ENCODE results near the gene HSD17B12. TPM values are rescaled to one million over a fixed set of nuclear protein-coding genes. Genes with fewer than 3 reads are reported as not detected.

The HSD17B12 gene
- total RNA-seq, 2 donors from 2014 or later, result 18.5 to 19.1 TPM

- no peak overlapping the region for H3K27ac Mint-ChIP-seq
- peaks cover 10% of the 10 kb centered on the region for H3K36me3 Mint-ChIP-seq (ENCODE audit: low read depth)
Measured at GRCh38 chr11:43802509-43802908, 122.0 kb downstream of the HSD17B12 start.

DNA sequence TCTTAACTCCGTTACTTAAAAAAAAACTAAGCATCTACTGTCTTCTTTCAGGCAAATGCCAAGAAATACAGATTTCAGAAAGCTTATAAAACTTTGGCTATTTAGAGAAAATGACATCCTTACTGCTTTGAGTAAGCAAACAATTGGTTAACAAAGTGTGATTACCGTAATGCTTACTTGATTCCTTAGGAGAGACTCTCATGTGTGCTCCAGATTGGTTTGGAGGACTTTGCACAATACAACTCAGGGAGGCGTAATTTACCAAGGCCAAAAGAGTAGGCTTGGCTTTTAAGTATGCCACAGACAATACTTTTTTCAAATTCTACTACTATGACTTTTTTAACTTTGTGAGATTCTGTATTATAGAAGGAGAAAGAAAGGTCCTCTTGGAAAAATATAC lies 123.2 kb downstream of the HSD17B12 start:
- no peaks in the 10 kb centered on the region for H3K9me3 ChIP-seq (ENCODE audit: control insufficient read depth, low read length, poor library complexity, severe bottlenecking)
- H3K27ac Mint-ChIP-seq, result no peak overlapping the region
- no peak for ATAC-seq
- no peaks in the 10 kb centered on the region for H3K27me3 Mint-ChIP-seq
- H3K4me3 Mint-ChIP-seq, result no peak overlapping the region
- no peaks in the 10 kb centered on the region for H3K4me1 Mint-ChIP-seq
- H3K36me3 Mint-ChIP-seq (ENCODE audit: low read depth), result peaks cover 10% of the 10 kb centered on the region
- DNase-seq, result no peak

More at GRCh38 chr11:43802509-43802908, 122.0 kb downstream of the HSD17B12 start:
- no peaks in the 10 kb centered on the region for H3K9me3 ChIP-seq (ENCODE audit: control insufficient read depth, low read length, poor library complexity, severe bottlenecking)
- H3K4me1 Mint-ChIP-seq, result no peaks in the 10 kb centered on the region
- ATAC-seq (no peak), DNase-seq (no peak)
- H3K4me3 Mint-ChIP-seq, result no peak overlapping the region
- no peaks in the 10 kb centered on the region for H3K27me3 Mint-ChIP-seq

GRCh38 chr11:43806976-43807375 lies 126.4 kb downstream of the HSD17B12 start:
- peaks cover 4% of the 10 kb centered on the region for H3K36me3 Mint-ChIP-seq (ENCODE audit: low read depth)
- no peak for DNase-seq

DNA sequence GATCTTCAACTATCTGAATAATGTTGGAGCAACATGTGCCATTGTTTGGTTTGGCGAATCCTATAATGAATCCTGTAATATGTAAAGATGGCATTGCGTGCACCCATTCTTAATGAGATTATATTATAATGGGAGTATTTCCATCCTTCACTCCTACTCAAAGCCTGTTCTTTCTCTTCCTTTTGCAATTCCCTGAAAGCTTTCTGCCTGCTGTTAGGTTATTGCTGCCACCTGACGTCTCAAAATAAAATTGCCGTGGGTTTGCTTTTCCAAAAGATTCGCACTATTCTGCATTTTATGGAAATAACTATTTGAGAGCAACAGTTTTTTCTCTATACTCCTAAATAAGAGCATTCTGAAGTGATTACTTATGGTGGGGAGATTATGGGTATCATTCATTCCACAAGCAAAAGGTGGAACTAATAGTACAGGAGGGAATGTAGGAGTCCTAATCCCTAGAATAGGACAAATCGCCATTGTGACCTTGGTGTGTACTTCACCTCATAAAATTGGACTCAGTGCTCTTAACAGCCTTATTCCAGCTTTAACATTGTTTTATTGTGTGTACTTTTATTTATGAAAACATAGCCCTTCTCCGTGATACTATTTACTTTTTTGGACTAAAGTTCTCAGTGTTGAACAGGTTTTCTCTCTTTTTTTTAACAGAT lies 130.5 kb downstream of the HSD17B12 start:
- no peak overlapping the region for H3K4me3 Mint-ChIP-seq
- no peaks in the 10 kb centered on the region for H3K27me3 Mint-ChIP-seq
- H3K9me3 ChIP-seq (ENCODE audit: control insufficient read depth, low read length, poor library complexity, severe bottlenecking), result no peaks in the 10 kb centered on the region
- no peak for DNase-seq
- no peaks in the 10 kb centered on the region for H3K36me3 Mint-ChIP-seq (ENCODE audit: low read depth)
- H3K27ac Mint-ChIP-seq, result no peak overlapping the region
- no peak for ATAC-seq
- H3K4me1 Mint-ChIP-seq, result no peaks in the 10 kb centered on the region

More at GRCh38 chr11:43806976-43807375, 126.4 kb downstream of the HSD17B12 start:
- ATAC-seq, result no peak
- no peaks in the 10 kb centered on the region for H3K27me3 Mint-ChIP-seq
- no peaks in the 10 kb centered on the region for H3K4me1 Mint-ChIP-seq
- H3K9me3 ChIP-seq (ENCODE audit: control insufficient read depth, low read length, poor library complexity, severe bottlenecking), result no peaks in the 10 kb centered on the region
- H3K4me3 Mint-ChIP-seq, result no peak overlapping the region
- no peak overlapping the region for H3K27ac Mint-ChIP-seq

DNA sequence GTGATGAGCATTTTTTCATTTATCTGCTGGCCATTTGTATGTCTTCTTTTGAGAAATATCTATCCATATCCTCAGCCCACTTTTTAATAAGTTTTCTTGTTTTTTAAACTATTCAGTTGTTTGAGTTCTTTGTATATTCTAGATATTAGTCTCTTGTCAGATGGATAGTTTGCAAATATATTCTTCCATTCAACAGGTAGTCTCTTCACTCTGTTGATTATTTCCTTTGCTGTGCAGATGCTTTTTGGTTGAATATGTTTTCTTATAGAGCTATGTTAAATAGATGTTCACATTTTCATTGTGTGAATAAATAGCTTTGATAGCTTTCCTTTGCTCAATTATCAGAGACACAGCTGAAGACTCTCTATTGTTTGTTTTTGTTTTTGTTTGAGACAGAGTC lies 131.9 kb downstream of the HSD17B12 start:
- Mint-ChIP-seq H3K36me3 (ENCODE audit: low read depth) (no peaks in the 10 kb centered on the region), H3K4me1 (peaks cover 2% of the 10 kb centered on the region), H3K27me3 (no peaks in the 10 kb centered on the region), H3K27ac (no peak overlapping the region), H3K4me3 (no peak overlapping the region)
- DNase-seq (no peak), ATAC-seq (no peak)
- no peaks in the 10 kb centered on the region for H3K9me3 ChIP-seq (ENCODE audit: control insufficient read depth, low read length, poor library complexity, severe bottlenecking)

GRCh38 chr11:43818220-43818619 lies 137.7 kb downstream of the HSD17B12 start:
- Mint-ChIP-seq H3K27ac (no peak overlapping the region), H3K27me3 (no peaks in the 10 kb centered on the region), H3K4me1 (peaks cover 2% of the 10 kb centered on the region), H3K4me3 (no peak overlapping the region), H3K36me3 (ENCODE audit: low read depth) (peaks cover 8% of the 10 kb centered on the region)
- no peaks in the 10 kb centered on the region for H3K9me3 ChIP-seq (ENCODE audit: control insufficient read depth, low read length, poor library complexity, severe bottlenecking)
- ATAC-seq (no peak), DNase-seq (no peak)

DNA sequence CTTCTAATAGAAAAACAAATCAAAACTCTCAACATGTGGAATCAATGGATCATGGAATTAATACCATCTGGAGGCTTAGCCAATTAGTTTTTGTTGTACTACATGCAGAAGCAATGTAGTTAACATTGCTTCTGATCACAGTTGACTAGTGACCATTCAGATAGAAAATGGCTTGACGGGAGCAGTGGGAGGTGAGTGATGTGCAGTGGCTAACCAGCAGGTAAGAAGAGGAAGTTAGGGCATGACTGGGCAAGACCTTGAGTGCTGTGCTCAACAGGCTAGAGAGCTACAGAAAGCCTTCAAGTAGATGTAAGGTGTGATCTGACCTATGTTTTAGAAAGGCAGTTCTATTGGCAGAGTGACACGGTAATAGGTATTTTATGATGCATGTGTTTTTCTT lies 139.4 kb downstream of the HSD17B12 start:
- ATAC-seq (no peak), DNase-seq (no peak)
- no peaks in the 10 kb centered on the region for H3K9me3 ChIP-seq (ENCODE audit: control insufficient read depth, low read length, poor library complexity, severe bottlenecking)
- Mint-ChIP-seq H3K27ac (no peak overlapping the region), H3K4me1 (peaks cover 2% of the 10 kb centered on the region), H3K4me3 (no peak overlapping the region), H3K27me3 (no peaks in the 10 kb centered on the region), H3K36me3 (ENCODE audit: low read depth) (peaks cover 9% of the 10 kb centered on the region)

DNA sequence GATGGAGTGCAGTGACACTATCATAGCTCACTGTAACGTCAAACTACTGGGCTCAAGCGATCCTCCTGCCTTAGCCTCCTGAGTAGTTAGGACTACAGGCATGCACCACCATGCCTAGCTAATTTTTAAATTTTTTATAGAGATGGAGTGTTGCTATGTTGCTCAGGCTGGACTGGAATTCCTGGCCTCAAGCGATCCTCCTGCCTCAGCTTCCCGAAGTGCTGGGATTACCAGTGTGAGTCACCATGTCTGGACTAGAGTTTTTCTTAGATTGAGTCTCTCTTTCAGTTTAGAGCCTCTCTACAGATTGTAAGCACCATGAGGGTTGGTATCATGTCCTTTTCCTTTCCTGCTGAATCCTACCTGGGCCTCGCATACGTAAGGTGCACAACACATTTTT lies 142.8 kb downstream of the HSD17B12 start:
- no peak overlapping the region for H3K4me3 Mint-ChIP-seq
- H3K36me3 Mint-ChIP-seq (ENCODE audit: low read depth), result peaks cover 9% of the 10 kb centered on the region
- ATAC-seq (no peak), DNase-seq (no peak)
- H3K9me3 ChIP-seq (ENCODE audit: control insufficient read depth, low read length, poor library complexity, severe bottlenecking), result no peaks in the 10 kb centered on the region
- H3K4me1 Mint-ChIP-seq, result peaks cover 2% of the 10 kb centered on the region
- H3K27ac Mint-ChIP-seq, result no peak overlapping the region
- H3K27me3 Mint-ChIP-seq, result no peaks in the 10 kb centered on the region

- H3K27me3 Mint-ChIP-seq, result no peaks in the 10 kb centered on the region
- ATAC-seq (no peak), DNase-seq (no peak)
- peaks cover 2% of the 10 kb centered on the region for H3K4me1 Mint-ChIP-seq
- H3K9me3 ChIP-seq (ENCODE audit: control insufficient read depth, low read length, poor library complexity, severe bottlenecking), result no peaks in the 10 kb centered on the region
- no peak overlapping the region for H3K4me3 Mint-ChIP-seq
- peaks cover 9% of the 10 kb centered on the region for H3K36me3 Mint-ChIP-seq (ENCODE audit: low read depth)
- H3K27ac Mint-ChIP-seq, result no peak overlapping the region
Measured at GRCh38 chr11:43823851-43824250, 143.3 kb downstream of the HSD17B12 start.

DNA sequence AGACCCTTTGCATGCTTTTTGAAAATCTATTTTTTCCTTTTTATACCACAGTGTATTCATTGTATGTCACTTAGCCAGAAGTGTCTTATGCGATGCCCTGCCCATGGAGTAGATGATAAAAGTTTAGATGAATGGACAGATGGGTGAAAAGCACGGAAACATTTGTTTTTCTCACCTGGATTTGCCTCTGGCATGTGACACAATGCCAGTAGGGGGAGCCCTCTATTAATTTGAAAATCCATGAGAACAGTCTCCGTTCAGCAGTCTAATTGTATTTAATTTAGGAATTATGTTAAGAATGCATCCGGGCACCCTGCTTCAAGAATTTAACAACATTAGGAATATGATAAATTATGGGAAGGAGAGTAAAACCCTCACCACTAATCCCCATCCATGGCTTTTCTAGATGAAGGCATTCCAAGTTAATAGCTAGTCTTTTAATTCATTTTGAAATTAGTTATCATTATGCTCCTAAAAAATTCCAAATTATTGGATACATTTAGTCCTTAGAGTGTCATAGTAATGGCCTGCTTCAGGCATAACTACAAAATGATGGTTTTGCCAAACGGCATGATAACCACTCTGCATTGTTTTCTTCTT lies 144.8 kb downstream of the HSD17B12 start:
- H3K4me1 Mint-ChIP-seq, result peaks cover 2% of the 10 kb centered on the region
- no peak for ATAC-seq
- H3K27ac Mint-ChIP-seq, result no peak overlapping the region
- no peaks in the 10 kb centered on the region for H3K27me3 Mint-ChIP-seq
- no peaks in the 10 kb centered on the region for H3K9me3 ChIP-seq (ENCODE audit: control insufficient read depth, low read length, poor library complexity, severe bottlenecking)
- no peak for DNase-seq
- peaks cover 4% of the 10 kb centered on the region for H3K36me3 Mint-ChIP-seq (ENCODE audit: low read depth)
- H3K4me3 Mint-ChIP-seq, result no peak overlapping the region

DNA sequence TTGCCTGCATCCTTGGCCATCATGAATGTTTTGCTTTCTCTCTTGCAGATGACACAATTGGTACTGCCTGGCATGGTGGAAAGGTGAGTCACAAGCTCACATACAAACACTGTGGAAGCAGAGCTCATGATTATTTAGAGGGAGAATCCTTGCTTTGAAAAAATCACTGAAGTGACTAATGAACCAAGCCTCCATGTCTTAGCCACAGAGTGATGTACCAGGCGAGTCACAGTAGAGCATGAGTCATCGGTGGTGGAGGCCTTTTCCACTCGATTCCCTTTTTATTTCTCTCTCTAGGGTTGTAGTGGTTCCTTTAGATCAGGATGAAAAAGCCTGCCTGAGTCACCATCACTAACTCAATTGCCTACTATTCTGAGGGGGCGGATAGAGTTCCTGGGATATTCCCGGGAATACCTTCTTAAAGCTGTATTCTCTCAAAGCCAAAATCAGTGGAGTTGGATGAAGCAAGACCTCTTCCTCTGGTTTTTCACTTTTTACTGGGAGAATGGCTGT lies 150.4 kb downstream of the HSD17B12 start:
- no peaks in the 10 kb centered on the region for H3K27me3 Mint-ChIP-seq
- H3K27ac Mint-ChIP-seq, result no peak overlapping the region
- ATAC-seq (no peak), DNase-seq (no peak)
- no peak overlapping the region for H3K4me3 Mint-ChIP-seq
- no peaks in the 10 kb centered on the region for H3K4me1 Mint-ChIP-seq
- no peaks in the 10 kb centered on the region for H3K9me3 ChIP-seq (ENCODE audit: control insufficient read depth, low read length, poor library complexity, severe bottlenecking)
- no peaks in the 10 kb centered on the region for H3K36me3 Mint-ChIP-seq (ENCODE audit: low read depth)

GRCh38 chr11:43832536-43832935 lies 152.0 kb downstream of the HSD17B12 start:
- no peaks in the 10 kb centered on the region for H3K36me3 Mint-ChIP-seq (ENCODE audit: low read depth)
- DNase-seq (no peak), ATAC-seq (no peak)
- no peaks in the 10 kb centered on the region for H3K27me3 Mint-ChIP-seq
- H3K4me1 Mint-ChIP-seq, result no peaks in the 10 kb centered on the region
- H3K4me3 Mint-ChIP-seq, result no peak overlapping the region
- no peak overlapping the region for H3K27ac Mint-ChIP-seq
- H3K9me3 ChIP-seq (ENCODE audit: control insufficient read depth, low read length, poor library complexity, severe bottlenecking), result no peaks in the 10 kb centered on the region

- Mint-ChIP-seq H3K36me3 (ENCODE audit: low read depth) (peaks cover 2% of the 10 kb centered on the region), H3K4me3 (no peak overlapping the region), H3K27ac (no peak overlapping the region), H3K4me1 (no peaks in the 10 kb centered on the region), H3K27me3 (no peaks in the 10 kb centered on the region)
- no peak for ATAC-seq
- H3K9me3 ChIP-seq (ENCODE audit: control insufficient read depth, low read length, poor library complexity, severe bottlenecking), result no peaks in the 10 kb centered on the region
- no peak for DNase-seq
Measured at GRCh38 chr11:43833657-43834073, 153.1 kb downstream of the HSD17B12 start.

DNA sequence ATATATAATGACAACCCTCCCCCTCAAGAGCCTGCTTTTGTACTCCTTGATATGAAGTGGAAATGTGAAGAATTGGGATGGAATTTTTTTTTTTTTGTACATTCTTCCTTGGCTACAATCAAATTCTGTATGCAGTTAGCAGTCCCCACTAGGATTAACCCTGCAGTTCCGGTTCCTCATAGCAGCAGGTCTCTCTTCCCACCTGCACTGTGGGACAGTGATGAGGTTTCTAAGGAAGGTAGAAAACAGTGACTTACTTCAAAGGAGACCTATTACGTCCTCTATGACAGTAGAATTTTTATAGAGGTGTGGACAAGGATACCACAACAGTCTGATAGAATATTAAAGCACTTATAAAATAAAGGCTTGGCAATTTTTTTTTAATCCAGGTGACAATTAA lies 153.7 kb downstream of the HSD17B12 start:
- H3K9me3 ChIP-seq (ENCODE audit: control insufficient read depth, low read length, poor library complexity, severe bottlenecking), result no peaks in the 10 kb centered on the region
- Mint-ChIP-seq H3K27ac (no peak overlapping the region), H3K4me3 (no peak overlapping the region), H3K27me3 (no peaks in the 10 kb centered on the region), H3K36me3 (ENCODE audit: low read depth) (peaks cover 4% of the 10 kb centered on the region), H3K4me1 (no peaks in the 10 kb centered on the region)
- DNase-seq (no peak), ATAC-seq (no peak)

Measured in T-helper 17 cell (primary cell).